ENCODE data around the gene ZBTB42.

The ZBTB42 gene

GRCh38 chr14:104786091-104786586 is 14.8 kb upstream of the ZBTB42 start (continued):
- TF ChIP-seq ZNF692 (tag by site-specific recombination; IDR thresholded peaks at IDR 0.05) (no peak), ZNF223 (tag by site-specific recombination; IDR thresholded peaks at IDR 0.05) (no peak), EGR2 (tag by site-specific recombination; IDR thresholded peaks at IDR 0.05; ENCODE audit: low read depth) (peak; percentile 77), RBAK (tag by site-specific recombination; IDR thresholded peaks at IDR 0.05) (no peak), ZFHX2 (tag by site-specific recombination; conservative IDR thresholded peaks at IDR 0.05) (peak; percentile 96), ZNF394 (tag by site-specific recombination; IDR thresholded peaks at IDR 0.05; ENCODE audit: borderline replicate concordance) (no peak), ZNF350 (tag by site-specific recombination; IDR thresholded peaks at IDR 0.05) (no peak), ZNF354C (tag by site-specific recombination; IDR thresholded peaks at IDR 0.05; ENCODE audit: borderline replicate concordance, low read depth) (no peak)
- TF ChIP-seq, protein P1, sequence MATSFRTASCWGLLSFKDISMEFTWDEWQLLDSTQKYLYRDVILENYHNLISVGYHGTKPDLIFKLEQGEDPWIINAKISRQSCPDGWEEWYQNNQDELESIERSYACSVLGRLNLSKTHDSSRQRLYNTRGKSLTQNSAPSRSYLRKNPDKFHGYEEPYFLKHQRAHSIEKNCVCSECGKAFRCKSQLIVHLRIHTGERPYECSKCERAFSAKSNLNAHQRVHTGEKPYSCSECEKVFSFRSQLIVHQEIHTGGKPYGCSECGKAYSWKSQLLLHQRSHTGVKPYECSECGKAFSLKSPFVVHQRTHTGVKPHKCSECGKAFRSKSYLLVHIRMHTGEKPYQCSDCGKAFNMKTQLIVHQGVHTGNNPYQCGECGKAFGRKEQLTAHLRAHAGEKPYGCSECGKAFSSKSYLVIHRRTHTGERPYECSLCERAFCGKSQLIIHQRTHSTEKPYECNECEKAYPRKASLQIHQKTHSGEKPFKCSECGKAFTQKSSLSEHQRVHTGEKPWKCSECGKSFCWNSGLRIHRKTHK (tag by site-specific recombination; IDR thresholded peaks at IDR 0.05) = no peak
- TF ChIP-seq, protein P2, sequence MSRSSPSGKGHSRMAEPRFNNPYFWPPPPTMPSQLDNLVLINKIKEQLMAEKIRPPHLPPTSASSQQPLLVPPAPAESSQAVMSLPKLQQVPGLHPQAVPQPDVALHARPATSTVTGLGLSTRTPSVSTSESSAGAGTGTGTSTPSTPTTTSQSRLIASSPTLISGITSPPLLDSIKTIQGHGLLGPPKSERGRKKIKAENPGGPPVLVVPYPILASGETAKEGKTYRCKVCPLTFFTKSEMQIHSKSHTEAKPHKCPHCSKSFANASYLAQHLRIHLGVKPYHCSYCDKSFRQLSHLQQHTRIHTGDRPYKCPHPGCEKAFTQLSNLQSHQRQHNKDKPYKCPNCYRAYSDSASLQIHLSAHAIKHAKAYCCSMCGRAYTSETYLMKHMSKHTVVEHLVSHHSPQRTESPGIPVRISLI (tag by site-specific recombination; IDR thresholded peaks at IDR 0.05) = no peak

DNA sequence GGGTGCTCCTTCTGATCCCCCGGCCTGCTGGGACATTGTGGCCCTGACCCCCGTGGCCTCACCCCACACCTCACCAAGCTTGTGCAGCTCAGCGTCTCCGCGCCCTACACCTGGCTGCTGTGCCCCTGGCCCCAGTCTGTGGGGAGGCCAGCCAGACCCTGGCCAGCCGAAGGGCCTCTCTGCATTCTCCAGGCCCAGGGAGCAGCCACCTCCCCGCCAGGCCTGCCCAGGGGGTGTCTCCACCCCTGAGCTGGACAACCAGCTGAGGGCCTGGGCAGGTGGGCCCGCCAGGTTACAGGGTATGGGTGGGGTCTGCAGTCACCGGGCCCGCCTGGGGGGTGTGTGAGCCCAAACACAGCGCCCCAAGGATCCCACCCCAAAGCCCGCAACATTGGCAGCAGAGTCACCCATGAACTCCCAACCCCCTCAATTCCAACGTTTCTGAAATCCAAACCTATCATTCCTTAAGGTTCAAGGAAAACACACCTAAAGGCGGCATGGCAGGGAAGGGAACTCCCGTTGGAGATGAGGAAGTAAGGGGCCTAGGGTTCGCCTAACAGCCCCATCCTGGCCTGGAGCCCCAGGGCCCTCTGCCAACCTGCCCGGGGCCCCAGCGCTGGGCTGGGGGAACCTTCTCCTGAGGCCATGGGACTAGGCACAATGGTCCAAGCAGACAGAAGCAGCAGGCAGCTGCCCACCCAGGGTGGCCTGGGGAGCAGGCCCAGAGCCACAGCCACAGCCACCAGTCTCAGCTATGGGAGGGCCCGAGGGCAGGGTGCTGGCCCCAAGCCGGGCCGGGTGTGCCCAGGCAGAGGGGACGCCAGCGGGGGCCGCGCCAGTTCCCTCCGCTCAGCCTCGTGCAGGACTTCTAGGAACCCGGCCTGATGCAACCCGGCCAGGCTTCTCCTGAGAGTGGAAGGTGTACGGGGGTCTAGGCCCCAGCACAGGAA is 13.9 kb upstream of the ZBTB42 start:
- H3K9me3 ChIP-seq (ENCODE audit: control insufficient read depth, insufficient read depth, low read depth, low read length) = no peaks in the 10 kb centered on the region
- H3K36me3 ChIP-seq (ENCODE audit: control insufficient read depth in 2 of 2, insufficient read depth in 1 of 2, low read length in 2 of 2) = peaks cover 0 to 90% of the 10 kb centered on the region in 2 experiments; a peak in 1 of 3 replicates
- no peaks in the 10 kb centered on the region for H3K4me1 ChIP-seq (ENCODE audit: control insufficient read depth, insufficient read depth, low read length)
- no peak overlapping the region for H3K27ac ChIP-seq (ENCODE audit: extremely low read depth, low read depth, low read length)
- ChIA-PET CTCF (interaction anchor here (0.7 kb wide), 1 partner anchor 40 kb away, joined by 3 read pairs; no protein-coding TSS in a partner anchor), POLR2A (no interaction called here)
- no peak overlapping the region for H3K4me3 ChIP-seq (ENCODE audit: low read depth, low read length)
- TF ChIP-seq ZNF211 (tag by site-specific recombination; IDR thresholded peaks at IDR 0.05; ENCODE audit: low read depth) (no peak), ZNF37A (tag by site-specific recombination; IDR thresholded peaks at IDR 0.05) (no peak), ZNF792 (tag by site-specific recombination; IDR thresholded peaks at IDR 0.05) (no peak), GLIS1 (tag by site-specific recombination; IDR thresholded peaks at IDR 0.05) (peak; percentile 49; the same call in 1 of the 2 replicates), GFI1B (tag by site-specific recombination; IDR thresholded peaks at IDR 0.05) (no peak), ZIC2 (tag by site-specific recombination; IDR thresholded peaks at IDR 0.05) (peak; percentile 43; the same call in 1 of the 2 replicates), ZNF791 (tag by site-specific recombination; IDR thresholded peaks at IDR 0.05) (no peak), ZNF701 (tag by site-specific recombination; IDR thresholded peaks at IDR 0.05) (no peak), ZNF239 (tag by site-specific recombination; IDR thresholded peaks at IDR 0.05) (no peak), HOXC10 (CRISPR knock-in tag; IDR thresholded peaks at IDR 0.05) (no peak)
- TF ChIP-seq, protein P3, sequence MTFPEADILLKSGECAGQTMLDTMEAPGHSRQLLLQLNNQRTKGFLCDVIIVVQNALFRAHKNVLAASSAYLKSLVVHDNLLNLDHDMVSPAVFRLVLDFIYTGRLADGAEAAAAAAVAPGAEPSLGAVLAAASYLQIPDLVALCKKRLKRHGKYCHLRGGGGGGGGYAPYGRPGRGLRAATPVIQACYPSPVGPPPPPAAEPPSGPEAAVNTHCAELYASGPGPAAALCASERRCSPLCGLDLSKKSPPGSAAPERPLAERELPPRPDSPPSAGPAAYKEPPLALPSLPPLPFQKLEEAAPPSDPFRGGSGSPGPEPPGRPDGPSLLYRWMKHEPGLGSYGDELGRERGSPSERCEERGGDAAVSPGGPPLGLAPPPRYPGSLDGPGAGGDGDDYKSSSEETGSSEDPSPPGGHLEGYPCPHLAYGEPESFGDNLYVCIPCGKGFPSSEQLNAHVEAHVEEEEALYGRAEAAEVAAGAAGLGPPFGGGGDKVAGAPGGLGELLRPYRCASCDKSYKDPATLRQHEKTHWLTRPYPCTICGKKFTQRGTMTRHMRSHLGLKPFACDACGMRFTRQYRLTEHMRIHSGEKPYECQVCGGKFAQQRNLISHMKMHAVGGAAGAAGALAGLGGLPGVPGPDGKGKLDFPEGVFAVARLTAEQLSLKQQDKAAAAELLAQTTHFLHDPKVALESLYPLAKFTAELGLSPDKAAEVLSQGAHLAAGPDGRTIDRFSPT (tag by site-specific recombination; IDR thresholded peaks at IDR 0.05) = peak; percentile 13; the same call in 1 of the 2 replicates
- TF ChIP-seq, protein P4, sequence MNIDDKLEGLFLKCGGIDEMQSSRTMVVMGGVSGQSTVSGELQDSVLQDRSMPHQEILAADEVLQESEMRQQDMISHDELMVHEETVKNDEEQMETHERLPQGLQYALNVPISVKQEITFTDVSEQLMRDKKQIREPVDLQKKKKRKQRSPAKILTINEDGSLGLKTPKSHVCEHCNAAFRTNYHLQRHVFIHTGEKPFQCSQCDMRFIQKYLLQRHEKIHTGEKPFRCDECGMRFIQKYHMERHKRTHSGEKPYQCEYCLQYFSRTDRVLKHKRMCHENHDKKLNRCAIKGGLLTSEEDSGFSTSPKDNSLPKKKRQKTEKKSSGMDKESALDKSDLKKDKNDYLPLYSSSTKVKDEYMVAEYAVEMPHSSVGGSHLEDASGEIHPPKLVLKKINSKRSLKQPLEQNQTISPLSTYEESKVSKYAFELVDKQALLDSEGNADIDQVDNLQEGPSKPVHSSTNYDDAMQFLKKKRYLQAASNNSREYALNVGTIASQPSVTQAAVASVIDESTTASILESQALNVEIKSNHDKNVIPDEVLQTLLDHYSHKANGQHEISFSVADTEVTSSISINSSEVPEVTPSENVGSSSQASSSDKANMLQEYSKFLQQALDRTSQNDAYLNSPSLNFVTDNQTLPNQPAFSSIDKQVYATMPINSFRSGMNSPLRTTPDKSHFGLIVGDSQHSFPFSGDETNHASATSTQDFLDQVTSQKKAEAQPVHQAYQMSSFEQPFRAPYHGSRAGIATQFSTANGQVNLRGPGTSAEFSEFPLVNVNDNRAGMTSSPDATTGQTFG (tag by site-specific recombination; IDR thresholded peaks at IDR 0.05; ENCODE audit: borderline replicate concordance) = no peak
- TF ChIP-seq, protein P5, sequence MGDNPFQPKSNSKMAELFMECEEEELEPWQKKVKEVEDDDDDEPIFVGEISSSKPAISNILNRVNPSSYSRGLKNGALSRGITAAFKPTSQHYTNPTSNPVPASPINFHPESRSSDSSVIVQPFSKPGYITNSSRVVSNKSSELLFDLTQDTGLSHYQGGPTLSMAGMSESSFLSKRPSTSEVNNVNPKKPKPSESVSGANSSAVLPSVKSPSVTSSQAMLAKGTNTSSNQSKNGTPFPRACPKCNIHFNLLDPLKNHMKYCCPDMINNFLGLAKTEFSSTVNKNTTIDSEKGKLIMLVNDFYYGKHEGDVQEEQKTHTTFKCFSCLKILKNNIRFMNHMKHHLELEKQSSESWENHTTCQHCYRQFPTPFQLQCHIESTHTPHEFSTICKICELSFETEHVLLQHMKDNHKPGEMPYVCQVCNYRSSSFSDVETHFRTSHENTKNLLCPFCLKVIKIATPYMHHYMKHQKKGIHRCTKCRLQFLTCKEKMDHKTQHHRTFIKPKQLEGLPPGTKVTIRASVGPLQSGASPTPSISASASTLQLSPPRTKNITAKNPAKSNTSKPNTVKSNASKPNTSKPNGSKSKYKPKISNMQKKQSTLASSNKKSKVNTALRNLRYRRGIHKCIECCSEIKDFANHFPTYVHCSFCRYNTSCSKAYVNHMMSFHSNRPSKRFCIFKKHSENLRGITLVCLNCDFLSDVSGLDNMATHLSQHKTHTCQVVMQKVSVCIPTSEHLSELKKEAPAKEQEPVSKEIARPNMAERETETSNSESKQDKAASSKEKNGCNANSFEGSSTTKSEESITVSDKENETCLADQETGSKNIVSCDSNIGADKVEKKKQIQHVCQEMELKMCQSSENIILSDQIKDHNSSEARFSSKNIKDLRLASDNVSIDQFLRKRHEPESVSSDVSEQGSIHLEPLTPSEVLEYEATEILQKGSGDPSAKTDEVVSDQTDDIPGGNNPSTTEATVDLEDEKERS (tag by site-specific recombination; IDR thresholded peaks at IDR 0.05) = no peak

All from HEK293 (cell line).